Esophagus squamous epithelium (tissue), 4 donors: ENCODE data around the gene DNER.

Source experiments
- CTCF ChIP-seq, 6 experiments: fragments of 450-650 bp in 4 of 6; fragments of 200-600 bp in 2 of 6; sonication (generic) in 2 of 6; IDR thresholded peaks; one replicate each; pipeline ENCODE4 v1.5.1; 2016 to 2019; ENCODE audit warnings: antibody characterized with exemption in 6 of 6, mild to moderate bottlenecking in 4 of 6, moderate library complexity in 4 of 6
- POLR2A ChIP-seq, 4 donors: fragments of 450-650 bp; IDR thresholded peaks; one replicate each; pipeline ENCODE4 v1.6.1; 2017; ENCODE audit warnings: antibody characterized with exemption in 4 of 4, mild to moderate bottlenecking in 4 of 4, moderate library complexity in 3 of 4

GRCh38 chr2:229378386-229378785, 336.0 kb downstream of the DNER start:
- TF ChIP-seq POLR2A (IDR thresholded peaks at IDR 0.05) = no peak
- TF ChIP-seq CTCF (IDR thresholded peaks at IDR 0.05) = no peak
